HepG2 (cell line): ENCODE data around the gene RSL1D1. TPM values are rescaled to one million over a fixed set of nuclear protein-coding genes. Genes with fewer than 3 reads are reported as not detected.

Experiments
- AHR ChIP-seq: IDR thresholded peaks from 2 replicates; pipeline ENCODE4 v1.6.1; 2018; ENCODE audit warnings: missing genetic modification reagents, missing compliant biosample characterization
- FIP1L1 ChIP-seq: fragments of 200-400 bp; formaldehyde crosslinking; IDR thresholded peaks from 2 replicates; pipeline ENCODE4 v1.6.1; 2018; ENCODE audit warnings: low read depth, mild to moderate bottlenecking, low read length, moderate library complexity, borderline replicate concordance; ENCODE audit not compliant: insufficient read depth
- FOXC1 ChIP-seq: sonication (generic); formaldehyde crosslinking; IDR thresholded peaks from 2 replicates; pipeline ENCODE4 v1.8.0; 2022; ENCODE audit warnings: mild to moderate bottlenecking, missing genetic modification reagents, borderline replicate concordance
- HDAC2 ChIP-seq: sonication (generic); formaldehyde crosslinking; IDR thresholded peaks from 2 replicates; pipeline ENCODE4 v1.4.0; 2020; ENCODE audit warnings: missing genetic modification reagents
- KDM5B ChIP-seq: sonication (generic); formaldehyde crosslinking; IDR thresholded peaks from 2 replicates; pipeline ENCODE4 v1.4.0; 2020; ENCODE audit warnings: missing genetic modification reagents, mild to moderate bottlenecking, borderline replicate concordance
- MTF2 ChIP-seq: sonication (generic); formaldehyde crosslinking; IDR thresholded peaks from 2 replicates; pipeline ENCODE4 v1.5.0; 2020; ENCODE audit warnings: missing genetic modification reagents, borderline replicate concordance
- NFIC ChIP-seq: IDR thresholded peaks from 2 replicates; pipeline ENCODE4 v1.6.1; 2012; ENCODE audit warnings: mild to moderate bottlenecking, low read length, inconsistent platforms
- NR2F2 ChIP-seq: IDR thresholded peaks from 2 replicates; pipeline ENCODE4 v1.6.1; 2012; ENCODE audit warnings: low read depth, inconsistent platforms, borderline replicate concordance
- PPARG ChIP-seq: conservative IDR thresholded peaks from 2 replicates; pipeline ENCODE4 v1.6.1; 2016; ENCODE audit warnings: missing biosample characterization, missing genetic modification reagents
- RARG ChIP-seq: sonication (generic); formaldehyde crosslinking; IDR thresholded peaks from 2 replicates; pipeline ENCODE4 v1.4.0; 2020; ENCODE audit warnings: low read depth, mild to moderate bottlenecking, missing genetic modification reagents
- SAP130 ChIP-seq: IDR thresholded peaks from 2 replicates; pipeline ENCODE4 v1.6.1; 2016; ENCODE audit warnings: low read depth
- SP140L ChIP-seq: sonication (generic); formaldehyde crosslinking; IDR thresholded peaks from 2 replicates; pipeline ENCODE4 v1.4.0; 2020; ENCODE audit warnings: missing genetic modification reagents, borderline replicate concordance
- SRF ChIP-seq: IDR thresholded peaks from 2 replicates; pipeline ENCODE4 v1.6.1; 2011; ENCODE audit warnings: mild to moderate bottlenecking, low read depth, low read length, moderate library complexity
- SRSF9 ChIP-seq: fragments of 200-400 bp; formaldehyde crosslinking; IDR thresholded peaks from 2 replicates; pipeline ENCODE4 v1.6.1; 2018; ENCODE audit warnings: borderline replicate concordance, mild to moderate bottlenecking, low read depth, low read length; ENCODE audit not compliant: insufficient read depth, poor library complexity, severe bottlenecking
- SRY ChIP-seq: sonication (generic); formaldehyde crosslinking; IDR thresholded peaks from 2 replicates; pipeline ENCODE4 v1.8.0; 2022; ENCODE audit warnings: mild to moderate bottlenecking, missing genetic modification reagents
- SUZ12 ChIP-seq: fragments of 150-350 bp; IDR thresholded peaks from 2 replicates; pipeline ENCODE4 v1.6.1; 2014; ENCODE audit warnings: low read depth, low read length
- TSC22D2 ChIP-seq: sonication (generic); formaldehyde crosslinking; IDR thresholded peaks from 2 replicates; pipeline ENCODE4 v1.5.1; 2020; ENCODE audit warnings: missing genetic modification reagents, mild to moderate bottlenecking, borderline replicate concordance
- ZNF292 ChIP-seq: sonication (generic); formaldehyde crosslinking; IDR thresholded peaks from 2 replicates; pipeline ENCODE4 v1.8.1; 2022; ENCODE audit warnings: mild to moderate bottlenecking, low read depth, missing genetic modification reagents, borderline replicate concordance
- ZNF30 ChIP-seq: sonication (generic); formaldehyde crosslinking; IDR thresholded peaks from 2 replicates; pipeline ENCODE4 v1.5.0; 2020; ENCODE audit warnings: mild to moderate bottlenecking, missing genetic modification reagents
- ZNF460 ChIP-seq: sonication (generic); formaldehyde crosslinking; IDR thresholded peaks from 2 replicates; pipeline ENCODE4 v1.5.1; 2020; ENCODE audit warnings: missing genetic modification reagents, mild to moderate bottlenecking, borderline replicate concordance
- ZNF883 ChIP-seq: sonication (generic); formaldehyde crosslinking; IDR thresholded peaks from 2 replicates; pipeline ENCODE4 v1.5.1; 2020; ENCODE audit warnings: mild to moderate bottlenecking, missing genetic modification reagents; ENCODE audit errors: not compliant biosample characterization
- polyA plus RNA-seq, 8 experiments: library from polyadenylated mRNA; depleted of rRNA in 3 of 8; stranded (reverse) in 7 of 8; unstranded in 1 of 8; fragments of >200 nt; fragmentation: Illumina TruSeq in 4 of 8; extraction: Trizol in 4 of 8; gene quantifications; 2 replicates each; pipeline versions ENCODE4 v1.2.1 to v1.2.3, GENCODE V29; 2011 to 2016; ENCODE audit warnings: low read depth in 4 of 8, missing spikeins in 1 of 8, mixed read lengths in 1 of 8; ENCODE audit not compliant: insufficient read depth in 1 of 8
- total RNA-seq, 5 experiments: library from RNA; depleted of rRNA; stranded (reverse); fragments of >200 nt; fragmentation: Illumina TruSeq; extraction: Trizol; gene quantifications; 2 replicates each; pipeline ENCODE4 v1.2.3, GENCODE V29; 2016; ENCODE audit warnings: low read depth in 1 of 5
- TF ChIP-seq, protein P1 (sequence below): sonication (generic); formaldehyde crosslinking; IDR thresholded peaks from 2 replicates; pipeline ENCODE4 v1.8.0; 2022; ENCODE audit warnings: mild to moderate bottlenecking, missing genetic modification reagents, moderate library complexity
- TF ChIP-seq, protein P2 (sequence below): sonication (generic); formaldehyde crosslinking; IDR thresholded peaks from 2 replicates; pipeline ENCODE4 v1.5.1; 2020; ENCODE audit warnings: missing genetic modification reagents, mild to moderate bottlenecking, borderline replicate concordance
- TF ChIP-seq, protein P3 (sequence below): sonication (generic); formaldehyde crosslinking; IDR thresholded peaks from 2 replicates; pipeline ENCODE4 v1.4.0; 2020; ENCODE audit warnings: mild to moderate bottlenecking, low read depth, missing genetic modification reagents
- TF ChIP-seq, protein P4 (sequence below): sonication (generic); formaldehyde crosslinking; conservative IDR thresholded peaks from 2 replicates; pipeline ENCODE4 v1.5.0; 2020; ENCODE audit warnings: missing genetic modification reagents
- TF ChIP-seq, protein P5 (sequence below): IDR thresholded peaks from 2 replicates; pipeline ENCODE4 v1.6.1; 2016; ENCODE audit warnings: control low read depth

The RSL1D1 gene
- total and polyA plus RNA-seq, 2 of the 13 experiments (the other 11 are each of a cell fraction or from before 2014, with no cell fraction given) = 187 to 343 TPM

DNA sequence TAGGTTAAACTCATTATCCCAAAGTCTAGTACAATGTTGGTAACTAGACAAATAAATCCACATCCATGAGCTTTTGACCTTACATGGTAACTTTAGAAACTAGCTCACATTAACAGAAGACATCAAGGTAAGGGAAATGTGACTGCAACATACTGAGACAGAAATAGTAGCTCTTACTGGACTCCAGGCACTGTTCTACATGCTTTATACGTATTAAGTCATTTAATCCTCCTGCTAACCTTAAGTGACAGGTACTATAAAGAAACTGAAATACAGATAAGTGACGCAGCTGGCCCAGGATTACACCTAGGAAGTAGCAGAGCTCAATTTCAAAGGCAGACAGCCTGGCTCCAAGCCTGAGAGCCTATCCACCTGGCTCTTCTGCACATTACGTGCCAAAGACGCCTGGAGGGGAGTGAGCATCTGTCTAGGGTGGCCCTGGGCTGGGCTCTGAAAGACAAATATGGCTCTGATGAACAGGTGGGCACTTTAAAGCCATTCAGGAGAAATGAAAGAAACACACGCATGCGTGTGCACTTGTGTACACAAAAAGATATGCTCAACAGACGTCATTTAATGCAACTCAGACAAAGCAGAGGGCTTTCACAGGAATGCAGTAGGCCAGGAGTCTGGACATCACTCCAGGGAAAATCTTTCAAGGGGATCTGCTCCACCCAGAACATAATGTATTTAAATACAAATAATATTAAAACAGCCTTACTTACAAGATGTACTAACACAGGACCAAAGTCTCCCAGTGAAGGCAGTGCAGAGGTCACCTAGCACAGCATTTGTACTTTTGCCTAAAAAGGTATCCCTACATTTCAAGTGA is 58.7 kb downstream of the RSL1D1 start (continued):
- no peak for TF ChIP-seq ZNF292 (CRISPR knock-in tag)
- no peak for TF ChIP-seq ZNF883
- TF ChIP-seq TSC22D2 = no peak
- no peak for TF ChIP-seq FIP1L1
- no peak for TF ChIP-seq NFIC
- no peak for TF ChIP-seq KDM5B (CRISPR knock-in tag)
- no peak for TF ChIP-seq ZNF460
- no peak for TF ChIP-seq SUZ12
- TF ChIP-seq, protein P1, sequence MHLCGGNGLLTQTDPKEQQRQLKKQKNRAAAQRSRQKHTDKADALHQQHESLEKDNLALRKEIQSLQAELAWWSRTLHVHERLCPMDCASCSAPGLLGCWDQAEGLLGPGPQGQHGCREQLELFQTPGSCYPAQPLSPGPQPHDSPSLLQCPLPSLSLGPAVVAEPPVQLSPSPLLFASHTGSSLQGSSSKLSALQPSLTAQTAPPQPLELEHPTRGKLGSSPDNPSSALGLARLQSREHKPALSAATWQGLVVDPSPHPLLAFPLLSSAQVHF (CRISPR knock-in tag) = no peak
- TF ChIP-seq SRY = no peak
- no peak for TF ChIP-seq FOXC1 (CRISPR knock-in tag)
- no peak for TF ChIP-seq AHR (CRISPR knock-in tag)
- TF ChIP-seq HDAC2 = 0 out of 2 replicates have a peak, but pooled peaks have one; percentile 6
- TF ChIP-seq SRF = peak; percentile 81; the same call in 1 of the 2 replicates
- TF ChIP-seq, protein P2, sequence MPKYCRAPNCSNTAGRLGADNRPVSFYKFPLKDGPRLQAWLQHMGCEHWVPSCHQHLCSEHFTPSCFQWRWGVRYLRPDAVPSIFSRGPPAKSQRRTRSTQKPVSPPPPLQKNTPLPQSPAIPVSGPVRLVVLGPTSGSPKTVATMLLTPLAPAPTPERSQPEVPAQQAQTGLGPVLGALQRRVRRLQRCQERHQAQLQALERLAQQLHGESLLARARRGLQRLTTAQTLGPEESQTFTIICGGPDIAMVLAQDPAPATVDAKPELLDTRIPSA (CRISPR knock-in tag) = no peak
- no peak for TF ChIP-seq NR2F2
- TF ChIP-seq RARG (CRISPR knock-in tag) = no peak
- TF ChIP-seq, protein P3, sequence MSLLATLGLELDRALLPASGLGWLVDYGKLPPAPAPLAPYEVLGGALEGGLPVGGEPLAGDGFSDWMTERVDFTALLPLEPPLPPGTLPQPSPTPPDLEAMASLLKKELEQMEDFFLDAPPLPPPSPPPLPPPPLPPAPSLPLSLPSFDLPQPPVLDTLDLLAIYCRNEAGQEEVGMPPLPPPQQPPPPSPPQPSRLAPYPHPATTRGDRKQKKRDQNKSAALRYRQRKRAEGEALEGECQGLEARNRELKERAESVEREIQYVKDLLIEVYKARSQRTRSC (CRISPR knock-in tag) = no peak
- no peak for TF ChIP-seq SRSF9
- TF ChIP-seq, protein P4, sequence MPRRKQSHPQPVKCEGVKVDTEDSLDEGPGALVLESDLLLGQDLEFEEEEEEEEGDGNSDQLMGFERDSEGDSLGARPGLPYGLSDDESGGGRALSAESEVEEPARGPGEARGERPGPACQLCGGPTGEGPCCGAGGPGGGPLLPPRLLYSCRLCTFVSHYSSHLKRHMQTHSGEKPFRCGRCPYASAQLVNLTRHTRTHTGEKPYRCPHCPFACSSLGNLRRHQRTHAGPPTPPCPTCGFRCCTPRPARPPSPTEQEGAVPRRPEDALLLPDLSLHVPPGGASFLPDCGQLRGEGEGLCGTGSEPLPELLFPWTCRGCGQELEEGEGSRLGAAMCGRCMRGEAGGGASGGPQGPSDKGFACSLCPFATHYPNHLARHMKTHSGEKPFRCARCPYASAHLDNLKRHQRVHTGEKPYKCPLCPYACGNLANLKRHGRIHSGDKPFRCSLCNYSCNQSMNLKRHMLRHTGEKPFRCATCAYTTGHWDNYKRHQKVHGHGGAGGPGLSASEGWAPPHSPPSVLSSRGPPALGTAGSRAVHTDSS (CRISPR knock-in tag) = no peak
- TF ChIP-seq, protein P5, sequence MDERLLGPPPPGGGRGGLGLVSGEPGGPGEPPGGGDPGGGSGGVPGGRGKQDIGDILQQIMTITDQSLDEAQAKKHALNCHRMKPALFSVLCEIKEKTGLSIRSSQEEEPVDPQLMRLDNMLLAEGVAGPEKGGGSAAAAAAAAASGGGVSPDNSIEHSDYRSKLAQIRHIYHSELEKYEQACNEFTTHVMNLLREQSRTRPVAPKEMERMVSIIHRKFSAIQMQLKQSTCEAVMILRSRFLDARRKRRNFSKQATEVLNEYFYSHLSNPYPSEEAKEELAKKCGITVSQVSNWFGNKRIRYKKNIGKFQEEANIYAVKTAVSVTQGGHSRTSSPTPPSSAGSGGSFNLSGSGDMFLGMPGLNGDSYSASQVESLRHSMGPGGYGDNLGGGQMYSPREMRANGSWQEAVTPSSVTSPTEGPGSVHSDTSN (CRISPR knock-in tag) = no peak
- TF ChIP-seq SP140L = no peak
- TF ChIP-seq PPARG (CRISPR knock-in tag) = no peak
- TF ChIP-seq MTF2 = no peak
- TF ChIP-seq ZNF30 (CRISPR knock-in tag) = no peak
- peak; percentile 19; the same call in 1 of the 2 replicates for TF ChIP-seq SAP130
